Testis (tissue), 3 donors: ENCODE data around the gene USP32. TPM values are rescaled to one million over a fixed set of nuclear protein-coding genes. Genes with fewer than 3 reads are reported as not detected.

Experiments
- DNase-seq: peaks from one replicate; pipeline ENCODE4 v3.0.0-alpha.2; 2019
- H3K27ac ChIP-seq, 2 donors: fragments of 200-600 bp; sonication (generic); one replicate each; pipeline ENCODE4 v1.5.1; 2019
- H3K27me3 ChIP-seq: fragments of 200-600 bp; sonication (generic); one replicate; pipeline ENCODE4 v1.5.1; 2019
- H3K36me3 ChIP-seq: fragments of 200-600 bp; sonication (generic); one replicate; pipeline ENCODE4 v1.5.1; 2017; ENCODE audit warnings: low read depth; ENCODE audit errors: missing control alignments
- H3K4me1 ChIP-seq: fragments of 200-600 bp; sonication (generic); one replicate; pipeline ENCODE4 v1.5.1; 2019
- H3K4me3 ChIP-seq, 2 donors: fragments of 200-600 bp; sonication (generic); one replicate each; pipeline ENCODE4 v1.5.1; 2017 to 2019
- H3K9me3 ChIP-seq: fragments of 200-600 bp; sonication (generic); one replicate; pipeline ENCODE4 v1.5.1; 2017
- CTCF ChIP-seq, 3 experiments: fragments of 450-650 bp in 2 of 3; fragments of 200-600 bp in 1 of 3; sonication (generic) in 1 of 3; IDR thresholded peaks; one replicate each; pipeline ENCODE4 v1.5.1; 2016 to 2019; ENCODE audit warnings: antibody characterized with exemption in 3 of 3, mild to moderate bottlenecking in 2 of 3, moderate library complexity in 1 of 3
- POLR2A ChIP-seq: fragments of 450-650 bp; IDR thresholded peaks from one replicate; pipeline ENCODE4 v1.6.1; 2017; ENCODE audit warnings: antibody characterized with exemption, mild to moderate bottlenecking, moderate library complexity
- WGBS, 2 donors: methylation state at CpG; one replicate each; pipeline ENCODE4 v1.1.5; 2018; 5-methylcytosine and 5-hydroxymethylcytosine counted together
- intact Hi-C: fragments of 100-400 bp; cut with DNase I; formaldehyde crosslinking; loops from one replicate; pipeline ENCODE4 v1.15.1; 2023; ENCODE audit warnings: low total_unique reads
- polyA plus RNA-seq: library from polyadenylated mRNA; stranded (reverse); fragments of 350-450 nt; fragmentation: Illumina TruSeq; extraction: RNeasy Lipid Tissue Mini Kit (QIAGEN cat#74804); gene quantifications from one replicate; pipeline ENCODE4 v1.2.3, GENCODE V29; 2014; ENCODE audit warnings: low read depth, low replicate concordance; ENCODE audit not compliant: insufficient read depth
- total RNA-seq, 2 donors: library from RNA; depleted of rRNA; stranded (reverse); fragments of >200 nt; gene quantifications; one replicate each; pipeline ENCODE4 v1.2.3, GENCODE V29; 2016

USP32 gene
- total and polyA plus RNA-seq, 3 donors from 2014 or later: 113 to 279 (median 166) TPM

DNA sequence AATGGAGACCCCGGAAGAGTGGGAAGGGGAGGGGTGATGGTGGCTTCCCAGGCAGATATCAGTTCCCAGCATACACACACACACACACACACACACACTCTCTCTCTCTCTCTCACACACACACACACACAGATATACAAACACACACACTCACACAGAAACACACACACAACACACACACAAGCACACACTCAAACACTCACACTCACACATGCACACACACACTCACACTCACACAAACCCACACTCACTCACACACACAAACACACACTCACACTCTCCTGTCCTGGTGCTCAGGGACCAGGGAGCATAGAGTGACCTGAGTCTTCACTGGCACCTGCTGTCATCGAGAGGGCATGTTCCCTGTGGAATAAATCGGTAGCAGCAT, 236.5 kb downstream of the USP32 start:
- H3K4me3 ChIP-seq: no peak overlapping the region
- H3K36me3 ChIP-seq: no peaks in the 10 kb centered on the region
- H3K4me1 ChIP-seq: peaks cover 9% of the 10 kb centered on the region
- H3K27ac ChIP-seq: no peak overlapping the region
- 78 to 81% methylated on average over 2 to 3 of the region's 3 CpGs for WGBS, 2 donors
- intact Hi-C loops: no loop called here
- DNase-seq: no peak
- H3K27me3 ChIP-seq: no peaks in the 10 kb centered on the region
- no peak for TF ChIP-seq CTCF (IDR thresholded peaks at IDR 0.05)
- H3K9me3 ChIP-seq: no peaks in the 10 kb centered on the region

DNA sequence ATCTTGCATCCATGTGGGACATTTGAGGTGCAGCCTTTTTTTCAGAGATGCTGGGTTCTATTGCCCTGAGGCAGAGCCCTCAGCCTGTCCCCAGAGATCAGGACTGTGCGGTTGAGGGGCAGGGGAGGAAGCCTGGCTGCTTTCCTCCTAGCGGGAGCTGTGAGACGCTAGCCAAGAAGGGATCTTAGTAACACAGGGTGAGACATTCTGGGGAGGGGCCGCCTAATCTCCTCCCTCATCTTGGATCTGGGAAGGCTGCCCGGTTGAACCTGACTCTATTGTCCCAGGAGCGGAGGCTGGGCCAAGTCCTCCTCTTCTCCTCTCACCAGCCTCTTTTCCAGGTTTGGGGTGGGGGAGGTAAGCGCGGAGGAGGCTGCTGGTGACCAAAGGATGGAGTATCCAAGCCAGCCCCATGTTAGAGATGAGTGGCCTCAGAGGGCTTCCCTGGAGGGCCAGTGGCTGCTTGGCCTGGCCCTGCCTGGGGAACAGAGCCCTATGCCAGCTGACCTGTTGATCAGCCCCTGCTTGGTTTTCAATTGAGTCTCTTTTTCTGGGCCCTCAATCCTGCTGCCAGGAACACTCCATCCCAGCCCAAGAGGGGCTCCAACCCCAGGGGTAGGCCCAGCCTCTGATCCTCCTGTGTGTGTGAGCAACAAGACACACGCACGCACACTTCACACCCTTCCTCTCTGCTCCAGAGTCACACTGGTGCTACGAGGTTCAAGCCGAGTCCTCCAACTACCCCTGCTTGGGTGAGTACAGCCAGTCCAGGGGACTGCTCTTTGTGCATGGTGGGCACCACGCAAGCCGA, 237.1 kb downstream of the USP32 start:
- no peak overlapping the region for H3K4me3 ChIP-seq
- H3K9me3 ChIP-seq: no peaks in the 10 kb centered on the region
- no peak for TF ChIP-seq CTCF (IDR thresholded peaks at IDR 0.05)
- TF ChIP-seq POLR2A: no peak
- 65 to 67% methylated on average over 10 to 14 of the region's 14 CpGs for WGBS, 2 donors
- no peaks in the 10 kb centered on the region for H3K27me3 ChIP-seq
- H3K36me3 ChIP-seq: no peaks in the 10 kb centered on the region
- intact Hi-C loops: no loop called here
- H3K27ac ChIP-seq: no peak overlapping the region
- H3K4me1 ChIP-seq: peaks cover 14% of the 10 kb centered on the region
- DNase-seq: no peak

GRCh38 chr17:60153606-60154390, 238.1 kb downstream of the USP32 start:
- WGBS, 2 donors: 57 to 60% methylated on average over 10 to 12 of the region's 12 CpGs
- Histone ChIP-seq H3K27ac (no peak overlapping the region), H3K36me3 (no peaks in the 10 kb centered on the region), H3K9me3 (no peaks in the 10 kb centered on the region), H3K4me1 (peaks cover 14% of the 10 kb centered on the region), H3K4me3 (no peak overlapping the region), H3K27me3 (no peaks in the 10 kb centered on the region)
- intact Hi-C loops: no loop called here
- TF ChIP-seq CTCF (IDR thresholded peaks at IDR 0.05): no peak
- TF ChIP-seq POLR2A: no peak
- no peak for DNase-seq

- intact Hi-C loops: no loop called here
- Histone ChIP-seq H3K4me3 (no peak overlapping the region), H3K4me1 (peaks cover 14% of the 10 kb centered on the region), H3K9me3 (no peaks in the 10 kb centered on the region), H3K36me3 (no peaks in the 10 kb centered on the region), H3K27ac (no peak overlapping the region), H3K27me3 (no peaks in the 10 kb centered on the region)
- 41 to 46% methylated on average over 5 of the region's 5 CpGs for WGBS, 2 donors
- DNase-seq: no peak
- TF ChIP-seq CTCF (IDR thresholded peaks at IDR 0.05): no peak
- no peak for TF ChIP-seq POLR2A
Observed at GRCh38 chr17:60151355-60151754, 240.6 kb downstream of the USP32 start.
